ENCODE results near the gene JDP2.

- no peak for TF ChIP-seq CTCF (IDR thresholded peaks at IDR 0.05; ENCODE audit: insufficient read depth, low read depth, low read length)
- no peak for TF ChIP-seq EZH2 (IDR thresholded peaks at IDR 0.05; ENCODE audit: insufficient read depth, low read length)
These were observed 76.6 kb downstream of the JDP2 start for GRCh38 chr14:75504411-75504810.
